Raji (cell line): ENCODE measurements around the gene TYW5.

Experiments
- POLR2A ChIP-seq: IDR thresholded peaks from 2 replicates; pipeline ENCODE4 v1.6.1; 2011; ENCODE audit warnings: low read depth, low read length, control low read depth; ENCODE audit not compliant: insufficient read depth

Gene TYW5

GRCh38 chr2:199907008-199907714 lies 48.1 kb downstream of the TYW5 start:
- no peak for TF ChIP-seq POLR2A

GRCh38 chr2:199903111-199903510 lies 52.2 kb downstream of the TYW5 start:
- no peak for TF ChIP-seq POLR2A

GRCh38 chr2:199902486-199903110 lies 52.7 kb downstream of the TYW5 start:
- TF ChIP-seq POLR2A: no peak

- TF ChIP-seq POLR2A: no peak
These were observed 53.3 kb downstream of the TYW5 start for GRCh38 chr2:199901942-199902341.

GRCh38 chr2:199896617-199897016 lies 58.7 kb downstream of the TYW5 start:
- no peak for TF ChIP-seq POLR2A

GRCh38 chr2:199895406-199895805 lies 59.9 kb downstream of the TYW5 start:
- no peak for TF ChIP-seq POLR2A

GRCh38 chr2:199883474-199884212 lies 71.6 kb downstream of the TYW5 start:
- TF ChIP-seq POLR2A: no peak

GRCh38 chr2:199882667-199883066 lies 72.6 kb downstream of the TYW5 start:
- no peak for TF ChIP-seq POLR2A
